ENCODE measurements around the gene NOTO.

DNA sequence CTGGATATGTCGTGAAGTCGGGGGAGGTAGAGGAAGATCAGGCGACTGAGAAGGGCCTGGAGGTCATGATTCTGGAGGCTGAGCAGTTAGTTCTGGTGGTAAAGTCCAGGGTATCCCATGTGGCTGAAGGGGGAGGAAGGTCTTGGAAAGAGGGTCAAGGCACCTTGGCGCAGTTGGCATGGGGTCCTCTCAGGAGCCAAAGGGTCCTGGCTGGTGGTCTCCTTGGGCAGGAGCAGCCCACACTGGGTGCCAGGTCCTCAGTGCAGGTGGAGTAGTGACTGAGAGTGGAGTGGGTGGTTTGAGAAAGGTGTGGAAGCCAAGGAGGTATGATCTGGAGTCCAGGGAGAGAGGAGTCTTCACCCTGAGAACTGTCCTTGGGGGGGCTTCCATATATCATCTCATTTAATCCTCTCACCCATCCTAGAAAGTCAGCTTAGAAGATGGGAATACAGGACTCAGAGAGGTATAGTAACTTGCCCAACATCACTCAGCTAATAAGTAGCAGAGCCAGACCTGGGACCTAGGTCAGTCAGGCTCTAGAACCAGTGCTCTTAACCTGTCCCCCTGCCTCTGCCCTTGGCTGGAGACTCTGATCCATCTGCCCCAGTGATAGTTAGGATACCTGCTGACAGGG, 57.4 kb downstream of the NOTO start:
- TF ChIP-seq CTCF (IDR thresholded peaks at IDR 0.05) (no peak), EZH2 (IDR thresholded peaks at IDR 0.05) (no peak), EZH2phosphoT487 (IDR thresholded peaks at IDR 0.05) (no peak)
